Body of pancreas (tissue), 4 donors: ENCODE results near the gene PTPN21. TPM values are rescaled to one million over a fixed set of nuclear protein-coding genes. Genes with fewer than 3 reads are reported as not detected.
A peak's percentile ranks its signal among the peaks of the same experiment; 100 is the strongest.

Source experiments
- ATAC-seq: fragments of 150-250 bp; one replicate; pipeline ENCODE4 v1.9.1; 2016
- DNase-seq, 4 donors: peaks; one replicate each; pipeline ENCODE4 v3.0.0-alpha.2; 2019
- H3K27ac ChIP-seq, 4 donors: fragments of 200-600 bp; sonication (generic); 1 replicate in 3 of 4; 2 replicates in 1 of 4; pipeline versions ENCODE4 v1.5.1 to v1.6.1; 2016 to 2019; ENCODE audit warnings: mild to moderate bottlenecking in 1 of 4, mixed read lengths in 1 of 4, moderate library complexity in 1 of 4
- H3K27me3 ChIP-seq, 2 donors: fragments of 200-600 bp; sonication (generic); one replicate each; pipeline ENCODE4 v1.6.0; 2016; ENCODE audit warnings: mild to moderate bottlenecking in 1 of 2
- H3K36me3 ChIP-seq, 2 donors: fragments of 200-600 bp; sonication (generic); replicated peaks in 1 of 2; 2 replicates each; pipeline ENCODE4 v1.5.1; 2016; ENCODE audit warnings: low read depth in 2 of 2; ENCODE audit not compliant: insufficient read depth in 1 of 2
- H3K4me1 ChIP-seq: fragments of 200-600 bp; sonication (generic); one replicate; pipeline ENCODE4 v1.6.0; 2016
- H3K4me3 ChIP-seq, 2 donors: fragments of 200-600 bp; sonication (generic); 1 replicate in 1 of 2; 2 replicates in 1 of 2; pipeline ENCODE4 v1.5.1; 2016 to 2019
- H3K9me3 ChIP-seq, 3 donors: fragments of 200-600 bp; sonication (generic); 1 replicate in 2 of 3; 2 replicates in 1 of 3; pipeline ENCODE4 v1.5.1; 2016
- POLR2A ChIP-seq, 3 donors: fragments of 450-650 bp; IDR thresholded peaks; one replicate each; pipeline ENCODE4 v1.6.1; 2016; ENCODE audit warnings: antibody characterized with exemption in 3 of 3, mild to moderate bottlenecking in 2 of 3
- WGBS, 2 donors: methylation state at CpG; one replicate each; pipeline ENCODE4 v1.1.5; 2017; 5-methylcytosine and 5-hydroxymethylcytosine counted together
- intact Hi-C: fragments of 100-400 bp; cut with DNase I; formaldehyde crosslinking; loops from one replicate; pipeline ENCODE4 v1.15.1; 2023
- total RNA-seq, 2 donors: library from RNA; depleted of rRNA; stranded (reverse); fragments of >200 nt; gene quantifications; one replicate each; pipeline ENCODE4 v1.1.0, GENCODE V29; 2016
- TF ChIP-seq, protein P1 (sequence below), 7 experiments: fragments of 450-650 bp in 4 of 7; fragments of 200-600 bp in 3 of 7; sonication (generic) in 3 of 7; IDR thresholded peaks; one replicate each; pipeline ENCODE4 v1.5.1; 2016 to 2019; ENCODE audit warnings: antibody characterized with exemption in 7 of 7

Gene PTPN21
- total RNA-seq, 2 donors from 2014 or later = 10.5 to 10.9 TPM

GRCh38 chr14:88500611-88501010 is 54.2 kb downstream of the PTPN21 start:
- Histone ChIP-seq H3K9me3 (no peaks in the 10 kb centered on the region), H3K4me3 (no peak overlapping the region), H3K36me3 (peaks cover 7 to 31% of the 10 kb centered on the region in 2 donors), H3K27ac (no peak overlapping the region), H3K4me1 (no peaks in the 10 kb centered on the region), H3K27me3 (no peaks in the 10 kb centered on the region)
- no peak for TF ChIP-seq POLR2A (IDR thresholded peaks at IDR 0.05)
- TF ChIP-seq, protein P1, sequence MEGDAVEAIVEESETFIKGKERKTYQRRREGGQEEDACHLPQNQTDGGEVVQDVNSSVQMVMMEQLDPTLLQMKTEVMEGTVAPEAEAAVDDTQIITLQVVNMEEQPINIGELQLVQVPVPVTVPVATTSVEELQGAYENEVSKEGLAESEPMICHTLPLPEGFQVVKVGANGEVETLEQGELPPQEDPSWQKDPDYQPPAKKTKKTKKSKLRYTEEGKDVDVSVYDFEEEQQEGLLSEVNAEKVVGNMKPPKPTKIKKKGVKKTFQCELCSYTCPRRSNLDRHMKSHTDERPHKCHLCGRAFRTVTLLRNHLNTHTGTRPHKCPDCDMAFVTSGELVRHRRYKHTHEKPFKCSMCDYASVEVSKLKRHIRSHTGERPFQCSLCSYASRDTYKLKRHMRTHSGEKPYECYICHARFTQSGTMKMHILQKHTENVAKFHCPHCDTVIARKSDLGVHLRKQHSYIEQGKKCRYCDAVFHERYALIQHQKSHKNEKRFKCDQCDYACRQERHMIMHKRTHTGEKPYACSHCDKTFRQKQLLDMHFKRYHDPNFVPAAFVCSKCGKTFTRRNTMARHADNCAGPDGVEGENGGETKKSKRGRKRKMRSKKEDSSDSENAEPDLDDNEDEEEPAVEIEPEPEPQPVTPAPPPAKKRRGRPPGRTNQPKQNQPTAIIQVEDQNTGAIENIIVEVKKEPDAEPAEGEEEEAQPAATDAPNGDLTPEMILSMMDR (IDR thresholded peaks at IDR 0.05) = no peak
- ATAC-seq (no peak), DNase-seq (no peak)
- intact Hi-C loops = no loop called here
- 82 to 96% methylated on average over 2 of the region's 2 CpGs for WGBS, 2 donors

- Histone ChIP-seq H3K27ac (no peak overlapping the region), H3K9me3 (no peaks in the 10 kb centered on the region), H3K36me3 (peaks cover 7 to 35% of the 10 kb centered on the region in 2 donors), H3K4me1 (no peaks in the 10 kb centered on the region), H3K4me3 (no peak overlapping the region), H3K27me3 (no peaks in the 10 kb centered on the region)
- TF ChIP-seq POLR2A (IDR thresholded peaks at IDR 0.05) = no peak
- TF ChIP-seq, protein P1 (IDR thresholded peaks at IDR 0.05) = no peak
- WGBS, 2 donors = 90% methylated on average over 6 of the region's 6 CpGs
- no peak for ATAC-seq
- DNase-seq = no peak
- intact Hi-C loops = no loop called here
Observed at GRCh38 chr14:88499225-88499624, 55.6 kb downstream of the PTPN21 start.

DNA sequence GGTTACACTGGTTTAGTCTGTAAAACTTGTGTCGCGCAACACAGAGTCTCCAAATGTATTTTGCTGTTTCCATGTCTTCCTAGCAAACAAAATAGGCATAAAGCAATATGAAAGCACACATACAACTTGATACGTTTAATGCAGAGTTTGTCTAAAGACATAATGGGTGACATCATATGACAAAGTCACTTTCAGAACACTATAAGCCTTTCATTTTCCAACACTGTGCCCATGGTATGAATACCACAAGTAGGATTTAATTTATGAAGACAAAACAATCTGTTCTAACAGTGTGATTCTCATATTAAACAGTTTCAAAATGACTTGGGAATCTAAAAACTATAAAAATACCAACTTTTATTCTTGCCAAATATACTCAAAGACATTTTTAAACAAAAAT is 58.4 kb downstream of the PTPN21 start:
- Histone ChIP-seq H3K4me1 (no peaks in the 10 kb centered on the region), H3K9me3 (no peaks in the 10 kb centered on the region), H3K36me3 (peaks cover 0 to 20% of the 10 kb centered on the region in 2 donors), H3K27ac (no peak overlapping the region), H3K27me3 (no peaks in the 10 kb centered on the region), H3K4me3 (no peak overlapping the region)
- ATAC-seq (no peak), DNase-seq (no peak)
- WGBS, 2 donors = 88 to 92% methylated on average over 3 of the region's 3 CpGs
- intact Hi-C loops = no loop called here
- TF ChIP-seq POLR2A (IDR thresholded peaks at IDR 0.05) = no peak

DNA sequence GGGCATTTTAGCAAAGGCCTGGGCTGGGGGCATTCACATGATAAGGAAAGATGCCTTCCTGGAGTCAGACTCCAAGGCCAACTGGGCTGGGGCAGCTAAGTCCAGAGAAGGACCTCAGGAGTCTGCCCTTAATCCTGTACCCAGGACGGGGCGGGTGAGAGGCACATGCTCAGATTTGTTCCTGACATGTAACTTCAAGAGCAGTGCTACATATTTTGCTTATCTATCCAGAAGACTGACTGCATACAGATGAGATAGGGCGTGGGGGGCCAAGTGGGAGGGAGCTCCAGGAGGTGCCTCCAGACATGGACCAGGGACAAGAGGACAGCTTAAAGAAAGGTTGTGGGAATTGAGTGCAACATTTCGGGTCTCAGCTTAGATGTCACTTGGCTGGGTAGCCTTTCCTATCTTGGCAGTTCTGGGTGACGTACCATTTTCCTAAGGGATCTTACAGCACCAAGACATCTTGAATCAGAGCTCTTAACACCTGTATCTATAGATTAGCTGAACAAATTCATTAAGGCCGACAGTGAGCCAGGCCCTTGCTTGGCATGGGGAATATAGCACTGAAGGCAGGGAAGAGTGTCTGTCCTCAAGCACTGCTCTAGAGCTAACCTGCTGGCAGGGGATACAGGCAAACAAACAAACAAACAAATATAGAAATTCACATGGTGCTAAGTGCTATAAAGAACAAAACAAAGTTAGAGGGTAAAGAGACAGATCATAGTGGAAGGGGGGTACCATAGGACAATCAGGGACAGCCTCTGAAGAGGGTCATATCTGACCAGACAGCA is 61.2 kb downstream of the PTPN21 start:
- H3K36me3 ChIP-seq = peaks cover 0 to 10% of the 10 kb centered on the region in 2 donors
- H3K4me3 ChIP-seq = no peak overlapping the region
- H3K27me3 ChIP-seq = no peaks in the 10 kb centered on the region
- ATAC-seq (no peak), DNase-seq (no peak)
- 77 to 83% methylated on average over 6 of the region's 6 CpGs for WGBS, 2 donors
- H3K4me1 ChIP-seq = no peaks in the 10 kb centered on the region
- H3K27ac ChIP-seq = no peak overlapping the region
- intact Hi-C loops = loop anchor here (5.0 kb wide), 1 partner anchor 54 kb away; no protein-coding TSS in a partner anchor
- no peaks in the 10 kb centered on the region for H3K9me3 ChIP-seq
- no peak for TF ChIP-seq POLR2A (IDR thresholded peaks at IDR 0.05)
- TF ChIP-seq, protein P1 (IDR thresholded peaks at IDR 0.05) = no peak

GRCh38 chr14:88492272-88493089 is 62.3 kb downstream of the PTPN21 start:
- intact Hi-C loops = loop anchor here (5.0 kb wide), 1 partner anchor 55 kb away; no protein-coding TSS in a partner anchor
- H3K9me3 ChIP-seq = no peaks in the 10 kb centered on the region
- peaks cover 0 to 10% of the 10 kb centered on the region in 2 donors for H3K36me3 ChIP-seq
- TF ChIP-seq, protein P1 (IDR thresholded peaks at IDR 0.05) = peak; percentile 82 to 97 (median 91)
- TF ChIP-seq POLR2A (IDR thresholded peaks at IDR 0.05) = no peak
- 42 to 44% methylated on average over 12 of the region's 12 CpGs for WGBS, 2 donors
- H3K27me3 ChIP-seq = no peaks in the 10 kb centered on the region
- peak; percentile 92 for ATAC-seq
- DNase-seq = peak; percentile 76 to 87 (median 78)
- no peak overlapping the region for H3K27ac ChIP-seq
- H3K4me1 ChIP-seq = no peaks in the 10 kb centered on the region
- H3K4me3 ChIP-seq = no peak overlapping the region
